Head of caudate nucleus (tissue), 42 donors: ENCODE measurements around the gene TBL1X.
"Not testable (repeated sequence)": the region's sequence is repeated elsewhere in the genome, so short reads cannot be mapped to it uniquely, and the experiment has no call there.

Experiments used
- DNase-seq, 42 donors: peaks; one replicate each; pipeline versions ENCODE4 v3.0.0 to v3.0.0-alpha.2; 2020 to 2021; ENCODE audit warnings: mixed read lengths in 7 of 42
- intact Hi-C: fragments of 100-400 bp; cut with DNase I; formaldehyde crosslinking; loops from one replicate; pipeline ENCODE4 v1.15.0; 2022

The TBL1X gene

DNA sequence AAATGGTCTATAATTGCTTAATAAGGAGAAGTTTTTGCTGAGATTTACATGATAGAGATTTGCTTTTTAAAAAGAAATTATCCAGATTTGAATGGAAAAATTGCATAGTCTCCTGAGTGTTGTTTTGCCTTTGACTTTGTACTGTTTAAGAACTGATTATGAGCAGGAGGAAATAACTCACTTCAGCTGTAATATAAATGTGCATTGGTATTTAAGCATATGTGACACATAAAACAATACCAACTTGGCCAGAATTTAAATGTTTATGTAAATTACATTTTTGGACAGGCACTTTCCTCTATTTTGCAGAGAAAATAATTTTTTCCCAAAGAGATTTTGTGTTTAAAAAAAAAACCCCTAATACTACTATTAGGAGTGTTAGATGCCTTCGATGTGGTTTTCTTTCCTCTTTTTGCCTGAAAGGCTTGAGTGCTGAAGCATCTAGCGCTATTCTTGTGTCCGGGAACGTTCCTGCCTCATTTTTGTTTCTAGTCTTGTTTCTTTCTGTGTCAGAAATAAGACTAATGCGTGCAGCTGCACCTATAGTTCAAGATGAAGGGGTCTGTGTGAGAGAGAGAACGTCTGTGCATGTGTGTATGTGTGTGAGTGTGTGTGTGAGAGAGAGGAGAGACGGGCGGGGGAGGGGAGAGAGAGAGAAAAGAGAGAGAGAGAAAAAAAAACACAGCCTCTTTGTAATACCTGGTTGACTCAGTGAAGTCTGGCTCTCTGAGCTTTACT, 60.8 kb downstream of the TBL1X start:
- peak in 1 of 42 donors; percentile 45 for DNase-seq
- intact Hi-C loops = loop anchor here (5.0 kb wide), 1 partner anchor 58 kb away; the partner anchor contains the start of gene TBL1X

GRCh38 chrX:9526965-9527364, 62.1 kb downstream of the TBL1X start:
- peak in 3 of 42 donors; percentile 28 to 29 (median 29) for DNase-seq
- intact Hi-C loops = loop anchor here (5.0 kb wide), 1 partner anchor 60 kb away; the partner anchor contains the start of gene TBL1X

DNA sequence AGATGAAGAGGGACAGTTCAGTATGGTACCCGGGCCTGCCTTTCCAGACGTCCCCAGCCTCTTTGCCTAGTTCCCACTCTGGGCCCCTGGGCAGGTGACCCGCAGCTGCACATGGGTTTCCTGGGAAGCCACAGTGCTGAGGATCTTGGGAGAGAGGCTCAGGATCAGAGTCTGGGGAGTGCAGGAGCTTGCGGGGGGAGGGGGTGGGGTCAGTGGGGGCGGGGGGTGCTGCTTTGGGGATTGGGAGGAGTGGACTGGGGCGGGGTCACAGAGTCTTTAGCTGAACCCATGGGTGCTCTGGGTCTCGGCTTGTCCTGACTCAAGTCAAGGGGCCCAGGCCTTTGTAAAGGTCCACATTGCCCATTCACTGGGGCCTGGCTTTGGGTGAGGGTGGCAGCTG, 63.6 kb downstream of the TBL1X start:
- DNase-seq = peak in 1 of 42 donors; percentile 5
- intact Hi-C loops = loop anchor here (5.0 kb wide), 1 partner anchor 61 kb away; the partner anchor contains the start of gene TBL1X

DNA sequence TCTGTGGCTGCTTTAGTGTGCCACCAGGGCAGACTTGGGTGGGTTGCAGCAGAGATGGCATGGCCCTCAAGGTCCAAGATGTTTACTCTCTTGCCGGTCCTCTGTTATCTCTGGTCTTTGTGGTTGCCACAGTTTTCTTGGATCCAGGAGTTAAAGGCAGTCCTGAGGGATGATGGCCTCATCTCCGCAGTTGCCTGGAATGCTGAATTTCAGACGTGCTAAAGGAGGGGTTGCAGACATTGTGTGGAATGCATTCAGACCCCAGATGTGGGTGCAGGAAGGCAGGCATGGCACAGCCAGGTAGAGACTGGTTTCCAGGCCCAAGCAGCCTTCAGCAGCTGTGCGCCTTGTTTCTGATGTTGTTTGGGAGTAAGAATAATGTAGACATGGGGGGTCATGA, 64.4 kb downstream of the TBL1X start:
- intact Hi-C loops = loop anchor here (5.0 kb wide), 1 partner anchor 62 kb away; the partner anchor contains the start of gene TBL1X
- DNase-seq = peak in 1 of 42 donors; percentile 9

DNA sequence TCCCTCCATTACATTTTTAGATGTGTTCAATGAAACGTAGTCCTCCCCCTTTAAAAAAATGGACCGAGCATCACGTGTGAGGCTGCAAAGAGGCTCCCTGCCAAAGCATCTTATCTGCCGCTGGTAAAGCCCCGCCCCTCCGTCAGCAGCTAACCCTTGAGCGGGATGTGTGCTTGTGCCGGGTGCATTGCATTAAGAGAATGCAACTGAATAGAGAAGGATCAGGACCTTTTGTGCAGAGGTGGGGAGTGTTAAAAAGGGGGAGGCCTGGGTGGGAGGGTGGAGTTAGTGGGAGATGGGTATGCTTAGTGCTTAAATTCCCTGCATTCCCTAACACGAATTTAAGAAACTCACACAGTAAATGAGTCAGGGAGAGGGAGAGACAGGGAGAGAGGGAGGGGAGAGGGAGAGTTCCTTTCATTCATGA, 66.0 kb downstream of the TBL1X start:
- DNase-seq = peak; percentile 40 to 82 (median 63)
- intact Hi-C loops = no loop called here

- intact Hi-C loops = no loop called here
- no peak for DNase-seq
Measured at GRCh38 chrX:9532349-9532748, 67.5 kb downstream of the TBL1X start.

DNA sequence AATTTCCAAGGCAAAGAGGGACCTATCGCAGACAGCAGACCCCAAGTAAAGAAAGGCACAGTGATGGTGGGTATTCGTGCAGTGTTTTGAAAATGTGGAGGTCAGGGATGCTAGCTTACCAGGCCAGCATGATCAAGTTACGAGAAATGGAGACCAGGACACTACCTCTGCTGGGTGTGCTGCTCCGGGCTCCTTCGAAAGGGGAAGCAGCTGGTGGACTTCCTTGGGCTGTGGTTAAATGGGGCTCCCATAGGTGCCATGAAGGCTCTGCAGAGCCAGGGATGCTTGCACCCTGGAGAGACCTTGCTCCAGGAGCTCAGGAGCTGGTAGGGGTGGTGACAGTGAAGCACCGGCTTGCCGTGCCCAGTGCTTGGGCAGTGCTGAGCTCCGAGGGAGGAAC, 68.8 kb downstream of the TBL1X start:
- intact Hi-C loops = no loop called here
- no peak for DNase-seq

- peak in 10 of 42 donors; percentile 4 to 48 (median 32) for DNase-seq
- intact Hi-C loops = no loop called here
Measured at GRCh38 chrX:9534686-9535085, 69.8 kb downstream of the TBL1X start.

DNA sequence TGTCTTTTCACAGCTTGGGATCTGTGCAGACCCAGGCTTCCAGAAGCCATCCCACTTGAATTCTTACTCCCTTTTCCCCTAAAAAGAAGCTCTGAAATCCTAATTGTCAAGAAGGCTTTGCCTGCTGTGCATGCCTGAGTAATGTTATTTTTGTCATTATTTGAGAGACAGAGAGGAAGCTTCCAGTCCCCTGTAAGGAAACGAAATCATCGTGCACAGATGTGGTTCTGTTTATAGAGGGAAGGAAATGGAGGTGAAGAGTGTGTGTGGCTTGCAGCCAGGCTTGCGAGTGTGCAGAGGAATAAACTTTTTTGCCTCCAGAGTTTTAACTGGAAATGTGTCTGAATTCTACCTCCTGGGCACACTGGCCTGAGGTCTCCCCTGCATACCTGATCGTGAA, 70.2 kb downstream of the TBL1X start:
- DNase-seq = no peak
- intact Hi-C loops = no loop called here

- DNase-seq, intact Hi-C loops: not testable (repeated sequence)
Measured at GRCh38 chrX:9536156-9536555, 71.3 kb downstream of the TBL1X start.

DNA sequence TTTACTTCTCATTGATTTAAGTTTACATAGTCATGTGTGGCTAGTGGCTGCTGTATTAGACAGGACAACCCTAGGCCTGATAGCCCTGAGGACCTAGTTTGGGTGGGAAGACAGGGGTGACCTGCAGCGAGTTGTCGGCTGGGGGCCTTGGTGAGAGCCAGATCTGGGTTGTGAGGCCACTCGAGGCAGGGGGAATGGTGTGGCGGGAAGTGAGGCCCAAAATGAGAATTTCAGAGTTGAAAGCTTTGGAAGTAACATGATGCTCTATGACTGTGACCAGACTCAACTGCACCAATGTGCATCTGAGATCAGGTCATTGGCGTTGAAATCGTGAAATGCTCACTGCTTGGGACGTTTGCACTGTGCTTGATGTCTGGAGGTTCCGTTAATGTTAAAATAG, 72.9 kb downstream of the TBL1X start:
- intact Hi-C loops = no loop called here
- DNase-seq = no peak

DNA sequence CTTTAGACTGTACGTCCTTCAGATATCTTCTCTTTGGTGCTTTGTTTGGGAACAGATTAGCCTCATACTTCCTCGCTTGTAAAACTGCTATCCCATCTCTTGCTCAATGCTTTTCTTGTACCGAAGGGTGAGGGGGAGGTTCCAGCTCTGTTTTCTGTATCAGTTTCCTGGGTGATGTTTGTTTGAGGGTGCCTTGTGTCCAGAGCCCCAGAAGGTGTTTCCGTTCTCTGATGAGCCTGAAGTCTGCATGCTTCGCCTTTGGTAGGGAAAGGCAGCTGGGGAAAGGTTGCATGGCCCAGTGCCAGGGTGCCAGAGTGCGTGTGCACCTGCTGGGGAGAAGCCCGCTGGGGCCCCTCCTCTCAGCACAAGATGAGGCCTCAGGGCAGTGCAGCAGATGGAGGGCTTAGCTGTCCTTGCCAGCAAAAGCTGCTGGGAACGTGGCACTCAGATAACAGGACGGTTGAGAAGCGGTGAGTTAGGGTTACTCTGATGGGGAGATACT, 73.7 kb downstream of the TBL1X start:
- no peak for DNase-seq
- intact Hi-C loops = no loop called here

DNA sequence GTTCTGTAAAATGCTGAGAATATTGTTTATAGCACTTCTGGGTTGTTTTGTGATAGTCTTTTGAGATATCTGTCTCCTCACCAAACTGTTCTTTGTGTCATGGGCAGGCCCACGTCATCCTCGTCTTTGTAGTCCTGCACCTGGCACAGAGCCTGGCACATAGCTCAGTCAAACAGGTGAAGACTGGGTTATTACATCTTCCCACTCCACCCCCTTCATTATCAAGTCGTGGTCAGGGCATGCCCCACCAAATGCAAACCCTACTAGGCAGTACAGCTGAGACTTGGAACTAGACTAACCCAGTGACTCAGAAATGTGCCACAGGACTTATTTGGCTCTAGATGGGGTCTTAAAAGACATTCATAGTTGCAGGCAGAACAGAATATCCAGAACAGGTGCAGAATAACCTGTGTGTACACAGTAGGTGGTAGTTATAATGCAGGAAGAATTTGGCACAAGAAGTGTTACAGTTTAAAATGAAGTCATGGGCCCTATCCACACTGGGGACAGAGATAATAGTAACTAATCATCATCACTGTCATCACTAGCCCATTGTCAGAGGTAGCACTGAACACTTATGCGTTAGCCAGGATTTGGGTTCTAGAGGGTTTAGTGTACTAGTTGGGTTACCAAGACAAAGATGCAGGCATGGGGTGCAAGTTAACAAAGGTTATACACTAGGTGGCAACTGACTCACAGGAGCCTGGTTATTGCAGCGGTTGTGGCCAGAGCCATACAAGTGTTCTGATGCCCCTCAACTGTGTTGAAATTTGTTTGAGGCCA, 74.9 kb downstream of the TBL1X start:
- intact Hi-C loops = no loop called here
- DNase-seq = no peak

- intact Hi-C loops = no loop called here
- no peak for DNase-seq
Measured at GRCh38 chrX:9542106-9542760, 77.4 kb downstream of the TBL1X start.

GRCh38 chrX:9542761-9543111, 77.9 kb downstream of the TBL1X start:
- peak in 2 of 42 donors; percentile 19 to 22 for DNase-seq
- intact Hi-C loops = no loop called here

DNA sequence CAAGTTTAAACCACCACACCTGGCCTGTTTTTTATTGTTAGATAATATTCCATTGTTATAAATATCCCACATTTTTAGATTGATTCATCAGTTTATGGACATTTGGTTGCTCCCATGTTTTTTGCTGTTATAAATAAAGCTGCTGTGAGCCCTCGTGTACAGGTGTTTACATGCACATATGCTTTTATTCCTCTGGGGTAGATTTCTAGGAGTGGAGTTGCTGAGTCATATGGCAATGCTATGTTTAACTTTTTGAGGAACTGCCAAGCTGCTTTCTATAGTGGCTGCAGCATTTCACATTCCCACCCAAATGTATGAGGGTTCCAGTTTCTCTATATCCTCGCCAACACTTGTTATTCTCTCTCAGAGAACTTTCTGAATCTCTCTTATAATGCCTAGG, 90.5 kb downstream of the TBL1X start:
- intact Hi-C loops = no loop called here

GRCh38 chrX:9557091-9557490, 92.2 kb downstream of the TBL1X start:
- intact Hi-C loops = no loop called here
- DNase-seq = peak in 1 of 42 donors; percentile 23

More for the DNA sequence above, 90.5 kb downstream of the TBL1X start:
- DNase-seq = no peak

GRCh38 chrX:9557521-9557920, 92.7 kb downstream of the TBL1X start:
- intact Hi-C loops = no loop called here
- no peak for DNase-seq

- intact Hi-C loops = no loop called here
- DNase-seq = no peak
Measured at GRCh38 chrX:9558615-9559014, 93.8 kb downstream of the TBL1X start.

- intact Hi-C loops = no loop called here
- DNase-seq = peak in 19 of 42 donors; percentile 9 to 64 (median 36)
Measured at GRCh38 chrX:9560219-9560618, 95.4 kb downstream of the TBL1X start.
